HG03103 (cell line): ENCODE results near the gene RASA2.

Experiments used
- ATAC-seq: cut with Tn5 transposase; IDR thresholded peaks from one replicate; pipeline ENCODE4 v1.9.1; 2021; ENCODE audit warnings: low read depth; ENCODE audit not compliant: unreplicated experiment

The RASA2 gene

GRCh38 chr3:141661229-141662196 lies 174.7 kb downstream of the RASA2 start:
- no peak for ATAC-seq

GRCh38 chr3:141663993-141664392 lies 177.2 kb downstream of the RASA2 start:
- no peak for ATAC-seq
